GM08714 (cell line): ENCODE measurements around the gene SLFN12.

Source experiments
- H3K4me3 ChIP-seq: fragments of 200-500 bp; sonication (Bioruptor generic); 2 replicates; pipeline ENCODE4 v1.5.1; 2014; ENCODE audit warnings: mild to moderate bottlenecking, low read length, inconsistent platforms
- ZNF274 ChIP-seq: IDR thresholded peaks from 2 replicates; pipeline ENCODE4 v1.6.1; 2012; ENCODE audit warnings: mild to moderate bottlenecking, low read depth, low read length

Gene SLFN12

DNA sequence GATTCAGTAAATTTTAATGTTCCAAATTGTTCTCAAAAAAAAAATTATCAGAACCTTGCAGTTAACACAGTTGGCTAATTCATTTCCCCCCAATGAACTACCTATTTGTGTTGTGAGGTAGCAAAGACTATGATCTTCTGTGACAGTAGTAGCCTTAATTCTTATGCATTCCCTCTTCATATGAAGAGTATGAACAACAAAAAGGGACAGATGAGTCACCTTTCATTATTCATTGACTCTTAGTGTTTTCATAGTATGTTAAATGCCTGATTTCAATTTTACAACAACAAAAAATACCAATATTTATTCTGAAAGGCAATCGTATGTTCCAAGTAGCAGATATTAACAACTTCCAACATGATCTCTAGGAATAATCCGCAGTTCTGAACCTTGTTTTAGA lies 55.2 kb downstream of the SLFN12 start:
- H3K4me3 ChIP-seq: no peak overlapping the region
- TF ChIP-seq ZNF274: no peak

GRCh38 chr17:35376245-35376644 lies 56.1 kb downstream of the SLFN12 start:
- TF ChIP-seq ZNF274: no peak
- no peak overlapping the region for H3K4me3 ChIP-seq

DNA sequence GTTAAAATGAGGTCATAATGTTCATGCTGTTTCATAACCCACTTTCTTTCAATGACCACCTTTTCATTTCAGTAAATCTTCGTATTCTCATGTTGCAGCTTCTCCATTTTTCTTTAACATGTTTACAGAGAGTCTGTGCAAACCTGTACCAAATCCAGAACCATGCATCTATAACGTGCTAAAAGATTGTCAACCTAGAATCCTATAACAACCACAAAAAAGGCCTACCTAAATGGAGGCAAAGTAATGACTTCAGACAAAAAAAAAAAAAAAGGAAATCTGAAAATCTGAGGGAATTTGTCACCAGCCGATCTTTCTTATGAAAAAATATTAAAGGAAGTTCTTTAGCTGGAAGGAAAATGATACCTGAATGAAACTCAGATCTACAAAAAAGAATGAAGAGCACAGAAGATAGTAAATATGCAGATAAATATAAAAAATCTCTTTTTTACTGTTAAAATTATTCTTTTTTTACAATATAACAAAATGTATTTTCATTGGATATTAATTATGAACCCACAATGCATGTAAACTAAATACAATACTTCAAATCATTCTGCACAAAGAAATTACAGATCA lies 57.4 kb downstream of the SLFN12 start:
- H3K4me3 ChIP-seq: peak overlapping the region; percentile 67; the same call in 1 of the 2 replicates
- no peak for TF ChIP-seq ZNF274

DNA sequence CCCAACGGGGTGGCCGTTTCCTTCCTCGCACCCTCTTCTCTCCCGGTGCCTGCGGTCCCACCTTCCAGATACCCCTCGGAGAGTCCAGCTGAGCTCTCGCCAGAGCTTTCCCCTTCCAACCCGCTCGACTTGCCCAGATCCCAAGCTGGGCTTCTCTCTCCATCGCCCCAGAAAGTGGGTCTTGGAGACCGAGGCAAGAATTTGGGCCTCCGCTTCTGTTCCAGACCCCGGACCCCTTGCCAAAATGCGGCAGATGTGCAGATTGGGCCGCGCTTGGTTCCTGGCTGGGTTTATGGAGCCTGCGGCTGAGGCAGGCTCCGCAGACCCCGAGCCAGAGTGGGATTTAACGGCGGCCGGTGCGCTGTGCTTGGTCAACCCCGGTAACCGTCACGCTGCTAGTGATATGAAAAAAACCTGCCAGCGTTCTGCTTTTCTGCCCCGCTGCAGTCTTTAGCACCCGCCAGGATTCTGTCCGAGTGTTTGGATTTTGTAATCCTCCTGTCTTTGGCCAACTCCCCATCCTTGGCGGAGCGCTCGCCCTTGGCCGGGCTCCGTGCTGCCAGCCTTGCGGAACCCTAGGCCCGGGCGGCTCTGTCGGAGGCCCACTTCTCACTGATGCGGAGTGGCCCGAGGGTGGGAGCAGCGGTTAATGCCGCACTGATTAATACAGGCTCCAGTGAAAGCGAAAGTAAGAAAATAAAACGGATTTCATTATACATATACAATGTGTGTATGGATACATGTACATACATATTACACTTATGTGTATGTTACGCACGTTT lies 58.1 kb downstream of the SLFN12 start:
- H3K4me3 ChIP-seq: peak overlapping the region; percentile 67
- no peak for TF ChIP-seq ZNF274

DNA sequence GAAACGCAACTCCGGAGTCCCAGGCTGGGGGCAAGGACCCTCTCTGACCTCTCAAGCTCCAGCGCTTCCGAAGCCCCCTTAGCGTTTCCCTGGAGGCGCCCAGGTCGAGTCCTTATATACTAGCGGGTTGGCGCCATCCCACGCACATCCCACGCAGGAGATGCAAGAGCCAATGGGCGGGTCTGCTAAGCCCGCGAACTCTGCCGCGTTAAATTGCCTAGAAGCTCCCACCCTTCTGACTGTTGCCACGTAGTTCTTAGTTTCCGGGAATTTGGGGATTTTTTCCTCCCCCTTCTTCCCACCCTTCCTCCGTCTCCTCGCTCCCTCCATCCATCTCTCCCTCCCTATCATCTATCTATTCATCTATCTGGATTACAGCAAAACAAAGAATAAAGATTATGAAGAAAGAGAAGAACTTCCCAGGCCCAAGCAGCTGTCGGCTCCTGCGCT lies 58.7 kb downstream of the SLFN12 start, which contains the start of gene SLFN11:
Gene SLFN11, minus strand, starts transcription at position 88 of the 450 bp plus-strand sequence. CDS start 9,814 bp downstream, outside the sequence.
- TF ChIP-seq ZNF274: no peak
- peak within 1 kb of the TSS; percentile 67 for H3K4me3 ChIP-seq

GRCh38 chr17:35372846-35373533 lies 59.3 kb downstream of the SLFN12 start:
- H3K4me3 ChIP-seq: peak overlapping the region; percentile 67
- TF ChIP-seq ZNF274: no peak

GRCh38 chr17:35371934-35372333 lies 60.4 kb downstream of the SLFN12 start:
- no peak for TF ChIP-seq ZNF274
- no peak overlapping the region; the same call in 1 of the 2 replicates for H3K4me3 ChIP-seq

GRCh38 chr17:35368081-35368830 lies 64.0 kb downstream of the SLFN12 start:
- TF ChIP-seq ZNF274: no peak
- H3K4me3 ChIP-seq: peak overlapping the region; percentile 24; the same call in 1 of the 2 replicates

- TF ChIP-seq ZNF274: no peak
- no peak overlapping the region for H3K4me3 ChIP-seq
Measured at GRCh38 chr17:35361027-35361426, 71.3 kb downstream of the SLFN12 start.
